ENCODE results near the gene CCDC122. TPM values are rescaled to one million over a fixed set of nuclear protein-coding genes. Genes with fewer than 3 reads are reported as not detected.

CCDC122 gene
- total RNA-seq, 1 donor from 2014 or later = 4.7 TPM

DNA sequence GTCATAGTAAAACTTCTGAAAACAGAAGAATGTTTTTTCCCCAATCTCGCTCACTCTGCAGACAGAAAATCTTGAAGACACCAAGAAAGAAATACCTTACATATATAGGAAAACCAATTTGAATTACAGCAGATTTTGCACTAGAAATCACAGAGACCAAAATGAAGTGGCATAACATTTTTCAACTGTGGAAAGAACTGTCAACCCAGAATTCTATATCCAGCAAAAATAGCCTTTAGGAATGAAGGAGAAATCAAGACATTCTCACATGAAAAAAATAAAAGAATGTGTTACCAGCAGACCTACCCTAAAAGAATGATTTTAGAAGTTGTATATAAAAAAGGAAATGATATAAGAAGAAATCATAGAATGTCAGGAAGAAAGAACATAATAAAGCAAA, 28.7 kb downstream of the CCDC122 start:
- TF ChIP-seq CTCF (IDR thresholded peaks at IDR 0.05; ENCODE audit: insufficient read depth, low read length, severe bottlenecking) = no peak
- no peaks in the 10 kb centered on the region for H3K27me3 ChIP-seq (ENCODE audit: control insufficient read depth, insufficient read depth, low read length)
- DNase-seq (ENCODE audit: low read depth) (no peak), FAIRE-seq (no peak)
- no peak overlapping the region for H3K4me3 ChIP-seq (ENCODE audit: low read depth, low read length)
- H3K36me3 ChIP-seq (ENCODE audit: control insufficient read depth, insufficient read depth, low read length) = peaks cover 2% of the 10 kb centered on the region

DNA sequence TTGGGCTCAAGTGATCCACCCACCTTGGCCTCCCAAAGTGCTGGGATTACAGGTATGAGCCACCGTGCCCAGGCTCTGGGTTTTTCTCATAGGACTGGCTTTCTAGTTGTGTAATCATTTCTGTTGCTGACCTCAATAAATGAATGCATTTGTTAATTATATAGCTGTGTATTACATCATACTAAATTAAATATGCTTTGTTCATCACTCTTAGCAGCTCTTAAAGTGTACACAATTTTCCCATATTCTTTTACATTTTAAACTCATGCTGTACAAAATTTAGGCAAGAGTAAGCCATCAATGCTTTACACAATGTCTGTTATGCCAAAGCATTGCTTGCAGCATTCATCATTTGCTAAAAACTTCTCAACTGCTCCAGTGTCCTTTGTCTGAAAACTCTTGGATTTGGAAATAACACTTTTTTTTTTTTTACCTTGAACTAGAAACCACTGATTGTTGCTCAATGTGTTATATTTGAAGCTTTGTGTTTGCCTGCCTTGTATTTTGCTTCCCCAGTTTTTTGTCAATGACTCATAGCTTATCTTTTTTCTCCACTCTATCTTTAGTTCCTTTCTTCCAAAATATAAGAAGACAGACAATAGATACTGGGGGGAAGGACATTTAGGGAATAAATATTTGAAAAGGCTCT, 31.4 kb downstream of the CCDC122 start:
- H3K27me3 ChIP-seq (ENCODE audit: control insufficient read depth, insufficient read depth, low read length) = no peaks in the 10 kb centered on the region
- TF ChIP-seq CTCF (IDR thresholded peaks at IDR 0.05; ENCODE audit: insufficient read depth, low read length, severe bottlenecking) = no peak
- H3K36me3 ChIP-seq (ENCODE audit: control insufficient read depth, insufficient read depth, low read length) = peaks cover 2% of the 10 kb centered on the region
- FAIRE-seq (no peak), DNase-seq (ENCODE audit: low read depth) (peak; percentile 66)
- H3K4me3 ChIP-seq (ENCODE audit: low read depth, low read length) = no peak overlapping the region

DNA sequence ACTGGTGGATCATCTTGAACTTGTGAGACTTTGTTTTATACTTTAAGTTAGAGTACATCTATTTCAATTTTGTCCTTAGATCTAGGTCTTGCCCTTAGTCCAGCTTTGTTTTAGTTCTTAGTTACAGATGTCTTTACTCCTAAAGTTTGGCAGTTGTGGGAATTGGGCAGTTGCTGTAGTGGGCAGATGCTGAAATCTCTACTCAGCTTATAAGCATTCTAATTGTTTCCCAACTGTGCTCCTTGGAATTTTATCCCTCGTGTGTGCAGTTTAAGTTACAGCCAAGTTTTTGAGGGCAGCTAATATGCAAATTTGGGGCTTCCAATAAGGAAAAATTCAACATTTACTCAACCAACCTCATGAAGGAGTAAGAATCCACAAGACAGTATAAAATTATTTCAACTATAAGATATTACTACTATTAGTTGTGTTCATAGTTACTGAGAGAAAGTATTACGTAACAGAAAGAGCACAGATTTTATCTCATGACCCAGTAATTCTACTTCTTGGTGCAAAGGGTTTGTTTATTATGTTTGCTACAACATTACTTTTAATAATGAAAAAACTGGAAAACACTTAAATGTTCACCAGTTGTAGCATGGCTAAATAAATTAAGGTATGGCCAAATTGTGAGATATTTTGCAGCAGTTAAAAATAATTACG, 32.9 kb downstream of the CCDC122 start:
- no peak for TF ChIP-seq CTCF (IDR thresholded peaks at IDR 0.05; ENCODE audit: insufficient read depth, low read length, severe bottlenecking)
- peaks cover 2% of the 10 kb centered on the region for H3K36me3 ChIP-seq (ENCODE audit: control insufficient read depth, insufficient read depth, low read length)
- no peaks in the 10 kb centered on the region for H3K27me3 ChIP-seq (ENCODE audit: control insufficient read depth, insufficient read depth, low read length)
- no peak overlapping the region for H3K4me3 ChIP-seq (ENCODE audit: low read depth, low read length)
- FAIRE-seq = no peak
- no peak for DNase-seq (ENCODE audit: low read depth)

- no peak for FAIRE-seq
- Histone ChIP-seq H3K27me3 (ENCODE audit: control insufficient read depth, insufficient read depth, low read length) (no peaks in the 10 kb centered on the region), H3K36me3 (ENCODE audit: control insufficient read depth, insufficient read depth, low read length) (no peaks in the 10 kb centered on the region), H3K4me3 (ENCODE audit: low read depth, low read length) (no peak overlapping the region)
- no peak for DNase-seq (ENCODE audit: low read depth)
- no peak for TF ChIP-seq CTCF (IDR thresholded peaks at IDR 0.05; ENCODE audit: insufficient read depth, low read length, severe bottlenecking)
Observed at GRCh38 chr13:43838909-43839308, 40.6 kb downstream of the CCDC122 start.

- Histone ChIP-seq H3K4me3 (ENCODE audit: low read depth, low read length) (no peak overlapping the region), H3K27me3 (ENCODE audit: control insufficient read depth, insufficient read depth, low read length) (no peaks in the 10 kb centered on the region), H3K36me3 (ENCODE audit: control insufficient read depth, insufficient read depth, low read length) (no peaks in the 10 kb centered on the region)
- FAIRE-seq (no peak), DNase-seq (ENCODE audit: low read depth) (peak; percentile 43)
- no peak for TF ChIP-seq CTCF (IDR thresholded peaks at IDR 0.05; ENCODE audit: insufficient read depth, low read length, severe bottlenecking)
Observed at GRCh38 chr13:43835701-43836100, 43.8 kb downstream of the CCDC122 start.
